GM12874 (cell line): Measurements from ENCODE around the gene MAPRE2.

Source experiments
- TF ChIP-seq, protein P1 (sequence below): IDR thresholded peaks from 2 replicates; pipeline ENCODE4 v1.5.1; 2011; ENCODE audit warnings: low read depth, mild to moderate bottlenecking, control low read depth, low read length, moderate library complexity; ENCODE audit not compliant: insufficient read depth

MAPRE2 gene

DNA sequence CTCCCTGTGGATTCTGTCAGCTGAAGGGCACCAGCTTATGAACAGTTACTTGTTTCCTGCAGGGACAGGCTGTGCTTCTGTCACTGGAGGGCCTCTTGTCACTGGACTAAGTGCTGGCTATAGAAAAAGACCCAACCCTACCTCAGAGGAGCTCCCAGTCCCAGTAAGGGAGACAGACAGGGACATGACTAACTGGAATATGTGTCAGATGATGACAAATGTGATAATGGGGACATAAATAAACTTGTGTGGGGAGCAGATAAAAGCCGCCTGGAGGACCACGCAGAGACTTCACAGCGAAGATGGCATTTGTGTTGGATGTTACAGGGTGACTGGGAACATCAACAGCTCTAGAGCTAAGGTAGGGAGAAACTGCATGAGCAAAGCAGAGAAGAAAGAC is 95.0 kb downstream of the MAPRE2 start:
- TF ChIP-seq, protein P1, sequence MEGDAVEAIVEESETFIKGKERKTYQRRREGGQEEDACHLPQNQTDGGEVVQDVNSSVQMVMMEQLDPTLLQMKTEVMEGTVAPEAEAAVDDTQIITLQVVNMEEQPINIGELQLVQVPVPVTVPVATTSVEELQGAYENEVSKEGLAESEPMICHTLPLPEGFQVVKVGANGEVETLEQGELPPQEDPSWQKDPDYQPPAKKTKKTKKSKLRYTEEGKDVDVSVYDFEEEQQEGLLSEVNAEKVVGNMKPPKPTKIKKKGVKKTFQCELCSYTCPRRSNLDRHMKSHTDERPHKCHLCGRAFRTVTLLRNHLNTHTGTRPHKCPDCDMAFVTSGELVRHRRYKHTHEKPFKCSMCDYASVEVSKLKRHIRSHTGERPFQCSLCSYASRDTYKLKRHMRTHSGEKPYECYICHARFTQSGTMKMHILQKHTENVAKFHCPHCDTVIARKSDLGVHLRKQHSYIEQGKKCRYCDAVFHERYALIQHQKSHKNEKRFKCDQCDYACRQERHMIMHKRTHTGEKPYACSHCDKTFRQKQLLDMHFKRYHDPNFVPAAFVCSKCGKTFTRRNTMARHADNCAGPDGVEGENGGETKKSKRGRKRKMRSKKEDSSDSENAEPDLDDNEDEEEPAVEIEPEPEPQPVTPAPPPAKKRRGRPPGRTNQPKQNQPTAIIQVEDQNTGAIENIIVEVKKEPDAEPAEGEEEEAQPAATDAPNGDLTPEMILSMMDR: no peak

DNA sequence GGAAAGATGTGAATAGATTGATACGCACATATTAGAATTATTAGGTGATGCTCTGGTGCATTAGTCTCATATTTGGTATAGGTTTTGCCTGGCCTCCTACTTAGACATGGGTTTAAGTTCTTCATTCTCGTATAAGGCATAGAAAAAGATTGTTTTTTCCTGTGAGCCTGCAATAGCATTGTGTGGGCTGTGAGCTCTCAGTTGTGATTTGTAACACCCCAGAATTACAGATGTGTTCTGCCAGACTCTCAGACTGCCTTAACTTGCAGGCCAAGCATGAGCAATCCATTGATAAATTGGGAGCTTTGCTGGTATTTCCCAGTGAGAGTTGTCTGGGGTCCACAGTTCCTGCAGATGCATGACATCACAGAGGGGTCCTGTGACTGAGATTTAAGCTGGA is 95.7 kb downstream of the MAPRE2 start:
- TF ChIP-seq, protein P1: no peak

DNA sequence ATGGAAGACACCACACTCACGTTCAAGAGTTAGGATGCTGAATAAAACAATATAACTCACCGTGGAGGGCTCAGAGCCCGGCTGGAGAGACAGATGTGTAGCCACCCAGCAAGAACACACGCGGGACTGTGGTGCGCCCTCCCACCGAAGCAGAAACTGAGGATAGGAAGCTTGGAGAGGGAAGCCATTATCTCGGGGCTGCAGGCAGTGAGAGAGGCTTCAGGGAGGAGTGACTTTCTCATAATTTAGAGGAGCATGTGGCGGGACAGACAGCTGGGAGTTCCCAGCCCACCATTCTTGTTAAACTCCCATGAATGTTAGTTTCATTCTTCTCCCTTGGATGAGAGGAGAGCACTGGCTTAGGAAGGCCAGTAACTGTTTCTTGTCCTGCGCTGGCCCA is 96.4 kb downstream of the MAPRE2 start:
- TF ChIP-seq, protein P1: no peak

DNA sequence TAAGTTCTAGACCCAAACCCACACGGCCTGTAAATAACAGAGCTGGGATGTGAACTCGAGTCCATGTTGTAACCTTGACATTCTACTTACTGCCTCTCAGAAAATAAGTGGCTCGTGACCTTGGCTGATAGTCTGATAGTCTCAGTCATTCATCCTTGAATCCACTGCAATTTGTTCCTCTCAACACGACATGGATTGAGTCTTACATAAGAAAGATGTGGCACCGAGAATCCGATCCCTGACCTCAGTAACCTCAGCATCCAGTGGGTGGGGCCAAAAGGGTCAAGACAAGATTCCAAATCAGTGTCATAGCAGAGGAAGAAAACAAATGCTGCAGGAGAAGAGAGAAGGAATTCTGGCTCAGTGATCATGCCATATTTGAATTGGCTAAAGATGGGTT is 97.6 kb downstream of the MAPRE2 start:
- TF ChIP-seq, protein P1: no peak

DNA sequence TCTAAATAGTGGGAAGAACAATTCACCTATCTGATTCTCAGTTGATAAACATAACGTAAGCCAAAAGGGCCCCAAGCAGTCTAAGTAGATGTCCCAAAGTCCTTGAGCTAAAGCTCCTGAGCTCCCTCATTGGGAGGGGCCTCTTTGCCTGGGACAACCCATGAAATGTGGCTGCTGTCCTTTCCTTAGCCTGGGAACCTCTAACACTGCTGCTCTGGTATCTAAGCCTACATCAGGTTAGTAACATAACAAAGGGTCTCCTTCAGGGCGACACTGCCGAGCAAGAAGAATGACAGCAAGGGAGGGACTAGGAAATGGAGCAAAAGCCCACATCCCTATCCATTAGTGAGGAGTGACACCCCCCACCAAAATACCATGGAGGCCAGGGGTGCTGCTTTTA is 98.3 kb downstream of the MAPRE2 start:
- TF ChIP-seq, protein P1: no peak

DNA sequence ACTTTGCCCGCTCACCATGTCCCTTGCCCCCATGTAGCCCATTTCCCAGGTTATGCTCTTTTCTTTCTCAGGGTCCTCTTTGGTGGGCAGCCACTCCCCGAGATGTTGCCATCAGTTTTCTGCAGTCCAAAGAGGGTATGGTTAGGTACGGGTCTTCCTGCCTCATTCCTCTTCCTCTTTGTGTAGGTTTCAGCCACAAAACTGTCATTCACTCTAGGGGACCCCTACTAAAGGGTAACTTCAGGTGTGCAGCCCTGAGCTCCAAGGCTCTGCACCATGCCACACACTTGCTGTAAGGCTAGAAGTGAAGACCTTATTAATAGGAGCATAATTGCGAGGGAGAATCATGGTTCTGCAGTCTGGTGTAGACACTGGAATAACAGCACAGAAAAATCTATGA is 99.9 kb downstream of the MAPRE2 start:
- TF ChIP-seq, protein P1: no peak

DNA sequence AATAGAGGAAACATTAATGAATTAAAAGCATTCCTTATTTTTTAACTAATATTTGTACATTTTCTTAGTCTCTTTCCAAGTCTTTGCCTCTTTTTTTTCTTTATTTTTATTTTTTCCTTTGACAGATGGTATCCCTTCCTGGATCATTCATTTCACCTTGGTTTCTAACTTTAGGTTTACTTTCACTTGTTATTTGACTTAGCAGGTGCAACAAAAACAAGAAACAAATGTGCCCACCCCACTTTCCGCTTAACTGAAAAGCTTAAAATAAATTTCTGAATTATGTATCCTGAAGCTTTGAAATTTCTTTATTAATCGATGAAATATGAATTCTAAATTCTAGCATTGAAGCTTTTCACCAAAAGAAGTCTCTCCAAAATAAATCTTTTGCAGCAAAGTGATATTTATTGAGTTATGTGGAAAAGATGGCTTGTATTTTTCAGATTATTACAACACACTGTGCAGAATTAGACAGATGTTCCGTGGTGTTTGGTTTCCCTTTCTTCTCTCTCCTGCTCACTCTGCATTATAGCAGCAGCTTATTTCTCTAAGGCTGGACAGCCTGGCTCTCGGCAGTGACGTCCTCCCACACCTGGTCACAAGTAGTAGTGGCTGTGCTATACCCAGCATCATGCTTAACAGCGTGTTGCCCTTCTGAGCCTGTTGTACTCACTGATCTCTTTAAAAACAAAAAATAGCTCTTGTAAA is 100.5 kb downstream of the MAPRE2 start:
- TF ChIP-seq, protein P1: no peak
